HG03196 (cell line): ENCODE data around the gene SPATA2.
"Not testable (repeated sequence)": the region's sequence is repeated elsewhere in the genome, so short reads cannot be mapped to it uniquely, and the experiment has no call there.

Source experiments
- ATAC-seq: cut with Tn5 transposase; IDR thresholded peaks from one replicate; pipeline ENCODE4 v1.9.1; 2021; ENCODE audit not compliant: unreplicated experiment

Gene SPATA2

GRCh38 chr20:49915380-49916145, at the start of gene SPATA2:
TSS of gene SPATA2 (minus strand) at chr20:49915529. CDS start at chr20:49908490, 7,039 bp downstream.
- ATAC-seq, result peak; percentile 80

GRCh38 chr20:49961413-49961812, 46.1 kb upstream of the SPATA2 start:
- no peak for ATAC-seq

GRCh38 chr20:49957089-49957938, 42.0 kb upstream of the SPATA2 start:
- ATAC-seq, result not testable (repeated sequence)

GRCh38 chr20:49956689-49957088, 41.4 kb upstream of the SPATA2 start:
- no peak for ATAC-seq

- ATAC-seq, result not testable (repeated sequence)
Observed at GRCh38 chr20:49955830-49956396, 40.6 kb upstream of the SPATA2 start.

- ATAC-seq, result no peak
Observed at GRCh38 chr20:49955167-49955566, 39.8 kb upstream of the SPATA2 start.

- no peak for ATAC-seq
Observed at GRCh38 chr20:49951151-49951550, 35.8 kb upstream of the SPATA2 start.

GRCh38 chr20:49948809-49949507, 33.6 kb upstream of the SPATA2 start:
- no peak for ATAC-seq

GRCh38 chr20:49948178-49948577, 32.8 kb upstream of the SPATA2 start:
- ATAC-seq, result no peak

GRCh38 chr20:49945701-49946477, 30.6 kb upstream of the SPATA2 start:
- ATAC-seq, result no peak

- no peak for ATAC-seq
Observed at GRCh38 chr20:49945306-49945700, 30.0 kb upstream of the SPATA2 start.

- no peak for ATAC-seq
Observed at GRCh38 chr20:49942942-49943341, 27.6 kb upstream of the SPATA2 start.

GRCh38 chr20:49942303-49942702, 27.0 kb upstream of the SPATA2 start:
- no peak for ATAC-seq

- ATAC-seq, result no peak
Observed at GRCh38 chr20:49941456-49941855, 26.1 kb upstream of the SPATA2 start.

- ATAC-seq, result no peak
Observed at GRCh38 chr20:49938173-49939163, 23.1 kb upstream of the SPATA2 start.

- ATAC-seq, result peak; percentile 9
Observed at GRCh38 chr20:49937027-49937929, 21.9 kb upstream of the SPATA2 start.

- ATAC-seq, result peak; percentile 61
Observed at GRCh38 chr20:49936153-49937026, 21.1 kb upstream of the SPATA2 start, which contains the start of gene RNF114. TSS of gene RNF114 (plus strand) at chr20:49936397. CDS start at chr20:49936413, 16 bp downstream.
